Keratinocyte (primary cell): Measurements from ENCODE around the gene JPH2. TPM values are rescaled to one million over a fixed set of nuclear protein-coding genes. Genes with fewer than 3 reads are reported as not detected.

Experiments
- DNase-seq: peaks from one replicate; pipeline ENCODE4 v3.0.0-alpha.2; 2011; ENCODE audit warnings: low read depth, missing footprints, low spot score
- FAIRE-seq: peaks from 2 replicates; lab custom pipeline; 2011; peaks lifted over from hg19 to GRCh38; lab: Jason Lieb, UNC
- H2AFZ ChIP-seq: 2 replicates; pipeline ENCODE4 v1.6.0; 2012; ENCODE audit warnings: low read length, control low read depth, inconsistent platforms; ENCODE audit not compliant: control insufficient read depth
- H3K27ac ChIP-seq: 2 replicates; pipeline ENCODE4 v1.5.1; 2011; ENCODE audit warnings: low read length; ENCODE audit not compliant: control insufficient read depth, insufficient read depth
- H3K27me3 ChIP-seq: 3 replicates; pipeline ENCODE4 v1.6.0; 2011; ENCODE audit warnings: low read length; ENCODE audit not compliant: control insufficient read depth, insufficient read depth; ENCODE audit errors: extremely low read depth
- H3K36me3 ChIP-seq, 2 experiments: 2 replicates in 1 of 2; 3 replicates in 1 of 2; pipeline ENCODE4 v1.5.1; 2011; ENCODE audit warnings: low read length in 2 of 2, mild to moderate bottlenecking in 1 of 2; ENCODE audit not compliant: control insufficient read depth in 2 of 2, insufficient read depth in 2 of 2; ENCODE audit errors: extremely low read depth in 1 of 2
- H3K4me1 ChIP-seq: 3 replicates; pipeline ENCODE4 v1.5.1; 2011; ENCODE audit warnings: low read length; ENCODE audit not compliant: control insufficient read depth, insufficient read depth; ENCODE audit errors: extremely low read depth
- H3K4me2 ChIP-seq: 3 replicates; pipeline ENCODE4 v1.6.0; 2011; ENCODE audit warnings: low read depth, low read length; ENCODE audit not compliant: control insufficient read depth, insufficient read depth; ENCODE audit errors: extremely low read depth
- H3K4me3 ChIP-seq, 3 experiments: fragments of 200-600 bp in 1 of 3; sonication (generic) in 1 of 3; 2 replicates in 2 of 3; 3 replicates in 1 of 3; pipeline ENCODE4 v1.5.1; 2011 to 2016; ENCODE audit warnings: low read length in 3 of 3, mild to moderate bottlenecking in 3 of 3, control low read depth in 2 of 3, inconsistent platforms in 1 of 3, low read depth in 1 of 3, mixed read lengths in 1 of 3, mixed run types in 1 of 3, moderate library complexity in 1 of 3; ENCODE audit not compliant: control insufficient read depth in 2 of 3, insufficient read depth in 2 of 3; ENCODE audit errors: extremely low read depth in 1 of 3
- H3K79me2 ChIP-seq: 2 replicates; pipeline ENCODE4 v1.6.0; 2012; ENCODE audit warnings: low read length; ENCODE audit not compliant: control insufficient read depth, insufficient read depth
- H3K9ac ChIP-seq: 3 replicates; pipeline ENCODE4 v1.6.0; 2011; ENCODE audit warnings: low read length; ENCODE audit not compliant: control insufficient read depth, insufficient read depth; ENCODE audit errors: extremely low read depth
- H3K9me1 ChIP-seq: 3 replicates; pipeline ENCODE4 v1.6.0; 2011; ENCODE audit warnings: low read length; ENCODE audit not compliant: control insufficient read depth, insufficient read depth; ENCODE audit errors: extremely low read depth
- H3K9me3 ChIP-seq: 2 replicates; pipeline ENCODE4 v1.5.1; 2012; ENCODE audit warnings: low read depth, low read length; ENCODE audit not compliant: control insufficient read depth
- H4K20me1 ChIP-seq: 3 replicates; pipeline ENCODE4 v1.6.0; 2011; ENCODE audit warnings: low read length; ENCODE audit not compliant: control insufficient read depth, insufficient read depth; ENCODE audit errors: extremely low read depth
- EZH2 ChIP-seq: IDR thresholded peaks from one replicate; pipeline ENCODE4 v1.6.1; 2012; ENCODE audit warnings: inconsistent platforms, mild to moderate bottlenecking, low read length, moderate library complexity
- dilution Hi-C: fragments of 300-500 bp; cut with MboI; formaldehyde crosslinking; loops from one replicate; pipeline ENCODE4 v1.7.0; 2020; ENCODE audit warnings: low sequenced_read_pairs; ENCODE audit not compliant: extremely low pct_ligation_motif_present
- polyA plus RNA-seq, 5 experiments: library from polyadenylated mRNA; depleted of rRNA in 3 of 5; stranded (reverse) in 3 of 5; stranded (forward) in 1 of 5; unstranded in 1 of 5; fragments of >200 nt; gene quantifications; 1 replicate in 1 of 5; 2 replicates in 3 of 5; 3 replicates in 1 of 5; pipeline versions ENCODE4 v1.2.1 to v1.2.3, GENCODE V29; 2011 to 2012; ENCODE audit warnings: missing spikeins in 2 of 5, low read depth in 1 of 5, low replicate concordance in 1 of 5
- TF ChIP-seq, protein P1 (sequence below), 3 experiments: IDR thresholded peaks in 1 of 3; conservative IDR thresholded peaks in 1 of 3; optimal IDR thresholded peaks in 1 of 3; 2 replicates in 2 of 3; 3 replicates in 1 of 3; pipeline versions ENCODE3 to v1.5.1; 2011; ENCODE audit warnings: low read length in 3 of 3, mild to moderate bottlenecking in 3 of 3, moderate library complexity in 2 of 3, control low read depth in 1 of 3, inconsistent platforms in 1 of 3; ENCODE audit not compliant: insufficient read depth in 2 of 3; ENCODE audit errors: extremely low read depth in 1 of 3

JPH2 gene
- polyA plus RNA-seq, 1 donor (not counting 4 experiments of a cell fraction or from before 2014, with no cell fraction given): 2.5 TPM

DNA sequence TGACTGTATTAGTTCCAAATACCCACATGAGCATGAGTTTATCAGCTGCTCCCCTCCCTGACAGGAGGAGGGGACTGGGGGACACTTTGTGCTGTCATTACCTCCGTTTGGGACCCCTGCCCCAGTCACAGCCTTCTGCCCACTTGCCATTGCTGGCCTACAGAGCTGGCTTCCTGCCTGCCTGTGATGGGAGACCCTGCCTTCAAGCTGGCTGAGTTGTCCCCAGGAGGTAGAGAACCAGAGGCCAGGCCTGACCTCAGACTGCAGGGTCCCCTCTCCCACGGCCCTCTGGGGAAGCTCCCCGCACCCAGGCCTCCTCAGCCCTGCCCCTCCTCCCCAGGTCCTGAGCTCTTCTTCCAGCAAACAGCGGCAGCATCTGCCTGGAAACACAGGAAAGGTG, 105.5 kb downstream of the JPH2 start:
- Histone ChIP-seq H3K4me1 (no peaks in the 10 kb centered on the region), H4K20me1 (no peaks in the 10 kb centered on the region), H3K27me3 (no peaks in the 10 kb centered on the region), H2AFZ (no peak overlapping the region), H3K79me2 (no peaks in the 10 kb centered on the region), H3K4me3 (no peak overlapping the region), H3K4me2 (no peak overlapping the region), H3K9me3 (no peaks in the 10 kb centered on the region), H3K36me3 (no peaks in the 10 kb centered on the region), H3K9ac (no peak overlapping the region), H3K9me1 (no peaks in the 10 kb centered on the region), H3K27ac (no peak overlapping the region)
- DNase-seq (no peak), FAIRE-seq (no peak)
- TF ChIP-seq, protein P1, sequence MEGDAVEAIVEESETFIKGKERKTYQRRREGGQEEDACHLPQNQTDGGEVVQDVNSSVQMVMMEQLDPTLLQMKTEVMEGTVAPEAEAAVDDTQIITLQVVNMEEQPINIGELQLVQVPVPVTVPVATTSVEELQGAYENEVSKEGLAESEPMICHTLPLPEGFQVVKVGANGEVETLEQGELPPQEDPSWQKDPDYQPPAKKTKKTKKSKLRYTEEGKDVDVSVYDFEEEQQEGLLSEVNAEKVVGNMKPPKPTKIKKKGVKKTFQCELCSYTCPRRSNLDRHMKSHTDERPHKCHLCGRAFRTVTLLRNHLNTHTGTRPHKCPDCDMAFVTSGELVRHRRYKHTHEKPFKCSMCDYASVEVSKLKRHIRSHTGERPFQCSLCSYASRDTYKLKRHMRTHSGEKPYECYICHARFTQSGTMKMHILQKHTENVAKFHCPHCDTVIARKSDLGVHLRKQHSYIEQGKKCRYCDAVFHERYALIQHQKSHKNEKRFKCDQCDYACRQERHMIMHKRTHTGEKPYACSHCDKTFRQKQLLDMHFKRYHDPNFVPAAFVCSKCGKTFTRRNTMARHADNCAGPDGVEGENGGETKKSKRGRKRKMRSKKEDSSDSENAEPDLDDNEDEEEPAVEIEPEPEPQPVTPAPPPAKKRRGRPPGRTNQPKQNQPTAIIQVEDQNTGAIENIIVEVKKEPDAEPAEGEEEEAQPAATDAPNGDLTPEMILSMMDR (optimal IDR thresholded peaks at IDR 0.05 in 1 of 3, IDR thresholded peaks at IDR 0.05 in 1 of 3, conservative IDR thresholded peaks at IDR 0.05 in 1 of 3; ENCODE audit: extremely low read depth in 1 of 3, insufficient read depth in 2 of 3, low read length in 3 of 3): no peak
- no peak for TF ChIP-seq EZH2
- dilution Hi-C loops: no loop called here

DNA sequence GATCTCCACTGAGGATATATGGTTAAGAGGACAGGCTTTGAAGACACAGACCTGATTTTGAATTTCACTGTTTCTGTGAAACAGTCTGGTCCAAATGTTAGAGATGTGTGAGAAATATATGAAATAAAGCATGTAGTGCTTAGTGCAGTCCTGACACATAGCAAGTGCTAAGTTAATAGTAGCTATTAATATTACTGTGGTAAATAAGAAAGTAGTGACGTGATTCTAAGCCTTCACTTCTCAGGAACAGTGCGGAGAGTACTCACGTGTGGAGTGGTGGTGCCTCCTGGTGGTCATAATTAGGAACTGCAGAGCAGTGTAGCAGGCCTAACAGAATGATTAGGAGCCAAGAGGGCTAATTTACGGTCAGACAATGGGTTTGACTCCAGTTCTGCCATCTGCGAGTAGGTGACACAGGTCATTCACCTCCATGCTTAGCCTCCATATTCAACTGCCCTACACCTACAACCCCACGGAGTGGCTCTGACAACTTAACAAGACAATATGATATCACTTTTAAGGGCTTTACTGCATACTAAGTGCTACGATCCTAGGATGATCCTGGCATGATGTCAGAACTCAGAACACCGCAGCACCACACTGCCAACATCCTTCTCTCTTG, 106.2 kb downstream of the JPH2 start:
- H3K27ac ChIP-seq: no peak overlapping the region
- TF ChIP-seq, protein P1 (optimal IDR thresholded peaks at IDR 0.05 in 1 of 3, IDR thresholded peaks at IDR 0.05 in 1 of 3, conservative IDR thresholded peaks at IDR 0.05 in 1 of 3; ENCODE audit: extremely low read depth in 1 of 3, insufficient read depth in 2 of 3, low read length in 3 of 3): peak; percentile 88 to 99 (median 99)
- TF ChIP-seq EZH2: no peak
- H3K9ac ChIP-seq: no peak overlapping the region
- no peaks in the 10 kb centered on the region for H3K9me1 ChIP-seq
- H3K36me3 ChIP-seq: no peaks in the 10 kb centered on the region
- dilution Hi-C loops: no loop called here
- no peak overlapping the region for H2AFZ ChIP-seq
- H3K9me3 ChIP-seq: no peaks in the 10 kb centered on the region
- no peak overlapping the region for H3K4me2 ChIP-seq
- FAIRE-seq: peak; percentile 67
- no peak overlapping the region for H3K4me3 ChIP-seq
- H4K20me1 ChIP-seq: no peaks in the 10 kb centered on the region
- no peaks in the 10 kb centered on the region for H3K79me2 ChIP-seq
- H3K27me3 ChIP-seq: no peaks in the 10 kb centered on the region
- DNase-seq: no peak
- no peaks in the 10 kb centered on the region for H3K4me1 ChIP-seq
